Activated CD4-positive, alpha-beta T cell treated with anti-CD3 and anti-CD28 coated beads for 36 hours (primary cell): ENCODE data around the gene DGKD. TPM values are rescaled to one million over a fixed set of nuclear protein-coding genes. Genes with fewer than 3 reads are reported as not detected.

Experiments
- ATAC-seq: fragments of 200-7000 bp; cut with Tn5 transposase; one replicate; pipeline ENCODE4 v1.10.0; 2021; ENCODE audit warnings: mild to moderate bottlenecking, moderate library complexity
- CTCF ChIA-PET: fragments of 350-600 bp; sonication (Branson Sonifier 250); formaldehyde crosslinking; loops from one replicate; lab custom pipeline; 2021; ENCODE audit warnings: antibody characterized with exemption; lab: Charles Lee
- POLR2A ChIA-PET: fragments of 350-600 bp; sonication (Branson Sonifier 250); formaldehyde crosslinking; loops from one replicate; lab custom pipeline; 2021; ENCODE audit warnings: antibody characterized with exemption, inconsistent platforms; lab: Charles Lee
- DNase-seq: peaks from one replicate; pipeline ENCODE4 v3.0.0-alpha.2; 2020
- H3K27ac Mint-ChIP-seq: one replicate; pipeline ENCODE4 v1.8.0; 2021; ENCODE audit warnings: mixed read lengths
- H3K27me3 Mint-ChIP-seq: one replicate; pipeline ENCODE4 v1.8.0; 2021; ENCODE audit warnings: mixed read lengths
- H3K36me3 Mint-ChIP-seq: one replicate; pipeline ENCODE4 v1.8.0; 2021; ENCODE audit warnings: low read depth, mixed read lengths
- H3K4me1 Mint-ChIP-seq: one replicate; pipeline ENCODE4 v1.8.0; 2021; ENCODE audit warnings: mixed read lengths
- H3K4me3 Mint-ChIP-seq: one replicate; pipeline ENCODE4 v1.8.0; 2021; ENCODE audit warnings: mild to moderate bottlenecking, moderate library complexity, mixed read lengths
- H3K9me3 Mint-ChIP-seq: one replicate; pipeline ENCODE4 v1.8.0; 2021; ENCODE audit warnings: low read depth, mixed read lengths
- intact Hi-C, 2 experiments: fragments of 100-400 bp; cut with DNase I in 1 of 2; cut with micrococcal nuclease in 1 of 2; formaldehyde crosslinking; loops; one replicate each; pipeline versions ENCODE4 v1.14.2 to v1.15.1; 2022 to 2024; cut with DNase I, micrococcal nuclease
- total RNA-seq, 2 experiments: library from RNA; stranded (reverse); gene quantifications; one replicate each; pipeline ENCODE4 v1.2.3, GENCODE V29; 2021

Gene DGKD
- total RNA-seq, 2 experiments from 2014 or later: 57.0 to 62.6 TPM

GRCh38 chr2:233453916-233454315 lies 99.6 kb downstream of the DGKD start:
- no peak for DNase-seq
- no peak overlapping the region for H3K27ac Mint-ChIP-seq
- intact Hi-C loops: no loop called here
- no peak for ATAC-seq
- POLR2A ChIA-PET: no interaction called here
- CTCF ChIA-PET: interaction anchor here (0.7 to 1.2 kb wide), 5 partner anchors 10 to 98 kb away, joined by 3 to 4 read pairs (median 3); no protein-coding TSS in a partner anchor
- H3K9me3 Mint-ChIP-seq: no peaks in the 10 kb centered on the region
- no peaks in the 10 kb centered on the region for H3K4me1 Mint-ChIP-seq
- no peaks in the 10 kb centered on the region for H3K27me3 Mint-ChIP-seq
- H3K4me3 Mint-ChIP-seq: no peak overlapping the region
- peaks cover 28% of the 10 kb centered on the region for H3K36me3 Mint-ChIP-seq

- no peak for DNase-seq
- peaks cover 27% of the 10 kb centered on the region for H3K36me3 Mint-ChIP-seq
- ATAC-seq: no peak
- intact Hi-C loops: no loop called here
- CTCF ChIA-PET: interaction anchor here (0.7 kb wide), 1 partner anchor 453 kb away, joined by 5 read pairs; no protein-coding TSS in a partner anchor
- no peaks in the 10 kb centered on the region for H3K4me1 Mint-ChIP-seq
- H3K27me3 Mint-ChIP-seq: no peaks in the 10 kb centered on the region
- no peak overlapping the region for H3K27ac Mint-ChIP-seq
- POLR2A ChIA-PET: no interaction called here
- no peaks in the 10 kb centered on the region for H3K9me3 Mint-ChIP-seq
- no peak overlapping the region for H3K4me3 Mint-ChIP-seq
Measured at GRCh38 chr2:233455006-233455405, 100.7 kb downstream of the DGKD start.

GRCh38 chr2:233455491-233455890 lies 101.2 kb downstream of the DGKD start:
- no peaks in the 10 kb centered on the region for H3K27me3 Mint-ChIP-seq
- H3K36me3 Mint-ChIP-seq: peaks cover 28% of the 10 kb centered on the region
- no peak overlapping the region for H3K27ac Mint-ChIP-seq
- no peaks in the 10 kb centered on the region for H3K9me3 Mint-ChIP-seq
- ChIA-PET CTCF (interaction anchor here (0.7 kb wide), 1 partner anchor 453 kb away, joined by 5 read pairs; no protein-coding TSS in a partner anchor), POLR2A (no interaction called here)
- ATAC-seq: no peak
- H3K4me1 Mint-ChIP-seq: no peaks in the 10 kb centered on the region
- intact Hi-C loops: no loop called here
- no peak overlapping the region for H3K4me3 Mint-ChIP-seq
- DNase-seq: no peak

- intact Hi-C loops: no loop called here
- Mint-ChIP-seq H3K27me3 (no peaks in the 10 kb centered on the region), H3K4me1 (no peaks in the 10 kb centered on the region), H3K4me3 (no peak overlapping the region), H3K27ac (no peak overlapping the region), H3K36me3 (peaks cover 25% of the 10 kb centered on the region), H3K9me3 (no peaks in the 10 kb centered on the region)
- DNase-seq: no peak
- ChIA-PET CTCF (interaction anchor here (0.6 kb wide), 1 partner anchor 12 kb away, joined by 3 read pairs; no protein-coding TSS in a partner anchor), POLR2A (no interaction called here)
- ATAC-seq: no peak
Measured at GRCh38 chr2:233456111-233456510, 101.8 kb downstream of the DGKD start.

- H3K36me3 Mint-ChIP-seq: peaks cover 28% of the 10 kb centered on the region
- intact Hi-C loops: no loop called here
Measured at GRCh38 chr2:233456934-233457333, 102.6 kb downstream of the DGKD start.

GRCh38 chr2:233457356-233457755 lies 103.1 kb downstream of the DGKD start:
- DNase-seq: no peak
- intact Hi-C loops: no loop called here
- no peaks in the 10 kb centered on the region for H3K9me3 Mint-ChIP-seq
- ChIA-PET POLR2A (no interaction called here), CTCF (interaction anchor here (1.3 kb wide), 1 partner anchor 13 kb away, joined by 4 read pairs; no protein-coding TSS in a partner anchor)
- no peak overlapping the region for H3K27ac Mint-ChIP-seq
- H3K4me3 Mint-ChIP-seq: no peak overlapping the region
- H3K27me3 Mint-ChIP-seq: no peaks in the 10 kb centered on the region
- peaks cover 28% of the 10 kb centered on the region for H3K36me3 Mint-ChIP-seq
- no peak for ATAC-seq
- H3K4me1 Mint-ChIP-seq: no peaks in the 10 kb centered on the region

More at GRCh38 chr2:233456934-233457333, 102.6 kb downstream of the DGKD start:
- ChIA-PET POLR2A (no interaction called here), CTCF (interaction anchor here (1.3 kb wide), 1 partner anchor 13 kb away, joined by 4 read pairs; no protein-coding TSS in a partner anchor)
- DNase-seq (no peak), ATAC-seq (no peak)
- no peak overlapping the region for H3K27ac Mint-ChIP-seq
- no peaks in the 10 kb centered on the region for H3K27me3 Mint-ChIP-seq
- H3K9me3 Mint-ChIP-seq: no peaks in the 10 kb centered on the region
- H3K4me1 Mint-ChIP-seq: no peaks in the 10 kb centered on the region
- no peak overlapping the region for H3K4me3 Mint-ChIP-seq

- peaks cover 29% of the 10 kb centered on the region for H3K36me3 Mint-ChIP-seq
- DNase-seq (no peak), ATAC-seq (no peak)
- no peaks in the 10 kb centered on the region for H3K4me1 Mint-ChIP-seq
- H3K4me3 Mint-ChIP-seq: no peak overlapping the region
- intact Hi-C loops: no loop called here
- ChIA-PET POLR2A (interaction anchor here (0.6 kb wide), 1 partner anchor 56 kb away, joined by 3 read pairs; no protein-coding TSS in a partner anchor), CTCF (interaction anchor here (1.3 kb wide), 1 partner anchor 14 kb away, joined by 4 read pairs; no protein-coding TSS in a partner anchor)
- H3K27ac Mint-ChIP-seq: no peak overlapping the region
- H3K27me3 Mint-ChIP-seq: no peaks in the 10 kb centered on the region
- no peaks in the 10 kb centered on the region for H3K9me3 Mint-ChIP-seq
Measured at GRCh38 chr2:233458031-233458610, 103.8 kb downstream of the DGKD start.

- no peaks in the 10 kb centered on the region for H3K9me3 Mint-ChIP-seq
- no peak overlapping the region for H3K27ac Mint-ChIP-seq
- ChIA-PET POLR2A (no interaction called here), CTCF (no interaction called here)
- intact Hi-C loops: no loop called here
- DNase-seq: no peak
- ATAC-seq: no peak
- H3K4me1 Mint-ChIP-seq: no peaks in the 10 kb centered on the region
- H3K36me3 Mint-ChIP-seq: peaks cover 29% of the 10 kb centered on the region
- no peak overlapping the region for H3K4me3 Mint-ChIP-seq
- no peaks in the 10 kb centered on the region for H3K27me3 Mint-ChIP-seq
Measured at GRCh38 chr2:233458826-233459225, 104.5 kb downstream of the DGKD start.

GRCh38 chr2:233459426-233459825 lies 105.1 kb downstream of the DGKD start:
- intact Hi-C loops: no loop called here
- no peak for DNase-seq
- Mint-ChIP-seq H3K9me3 (no peaks in the 10 kb centered on the region), H3K27me3 (no peaks in the 10 kb centered on the region), H3K4me3 (no peak overlapping the region), H3K4me1 (no peaks in the 10 kb centered on the region), H3K27ac (no peak overlapping the region), H3K36me3 (peaks cover 30% of the 10 kb centered on the region)
- ATAC-seq: no peak
- ChIA-PET POLR2A (no interaction called here), CTCF (no interaction called here)

- DNase-seq (no peak), ATAC-seq (no peak)
- Mint-ChIP-seq H3K36me3 (peaks cover 29% of the 10 kb centered on the region), H3K4me1 (no peaks in the 10 kb centered on the region), H3K9me3 (no peaks in the 10 kb centered on the region), H3K4me3 (no peak overlapping the region), H3K27me3 (no peaks in the 10 kb centered on the region), H3K27ac (no peak overlapping the region)
- intact Hi-C loops: no loop called here
- CTCF ChIA-PET: no interaction called here
- POLR2A ChIA-PET: no interaction called here
Measured at GRCh38 chr2:233460726-233461441, 106.6 kb downstream of the DGKD start.

GRCh38 chr2:233461481-233461891 lies 107.2 kb downstream of the DGKD start:
- POLR2A ChIA-PET: no interaction called here

More at GRCh38 chr2:233461481-233461891, 107.2 kb downstream of the DGKD start:
- CTCF ChIA-PET: no interaction called here
- no peak for ATAC-seq
- no peaks in the 10 kb centered on the region for H3K9me3 Mint-ChIP-seq
- intact Hi-C loops: no loop called here
- peaks cover 32% of the 10 kb centered on the region for H3K36me3 Mint-ChIP-seq
- H3K27me3 Mint-ChIP-seq: no peaks in the 10 kb centered on the region
- H3K27ac Mint-ChIP-seq: no peak overlapping the region
- H3K4me1 Mint-ChIP-seq: no peaks in the 10 kb centered on the region
- no peak overlapping the region for H3K4me3 Mint-ChIP-seq
- no peak for DNase-seq
